Caco-2 (cell line): ENCODE data around the gene SIGLEC5. TPM values are rescaled to one million over a fixed set of nuclear protein-coding genes. Genes with fewer than 3 reads are reported as not detected.

Source experiments
- BruUV-seq: library from RNA; stranded (reverse); fragments of 400-500 nt; replicated peaks from 2 replicates; lab custom pipeline; 2021; lab: Mats Ljungman, UMichigan
- CTCF ChIA-PET: fragments of 300-600 bp; sonication (Branson Sonifier 250); formaldehyde crosslinking; loops from one replicate; lab custom pipeline; 2022; ENCODE audit warnings: antibody characterized with exemption; lab: Charles Lee
- POLR2A ChIA-PET: fragments of 300-600 bp; sonication (Branson Sonifier 250); formaldehyde crosslinking; loops from one replicate; lab custom pipeline; 2022; ENCODE audit warnings: antibody characterized with exemption; lab: Charles Lee
- DNase-seq, 2 experiments: peaks; one replicate each; pipeline versions ENCODE4 v3.0.0 to v3.0.0-alpha.2; 2020 to 2022
- H3K27me3 ChIP-seq: replicated peaks from 2 replicates; pipeline ENCODE4 v1.6.0; 2011; ENCODE audit warnings: low read length; ENCODE audit not compliant: control insufficient read depth, insufficient read depth
- H3K36me3 ChIP-seq: 2 replicates; pipeline ENCODE4 v1.5.1; 2011; ENCODE audit warnings: low read length; ENCODE audit not compliant: control insufficient read depth, insufficient read depth
- H3K4me1 ChIP-seq: fragments of 250-450 bp; sonication (Bioruptor Pico); 2 replicates; pipeline ENCODE4 v1.5.1; 2020; ENCODE audit warnings: mild to moderate bottlenecking
- H3K4me3 ChIP-seq: 2 replicates; pipeline ENCODE4 v1.5.1; 2011; ENCODE audit warnings: low read depth, mild to moderate bottlenecking, control low read depth, low read length
- H3K9me3 ChIP-seq: fragments of 250-450 bp; sonication (Bioruptor Pico); 2 replicates; pipeline ENCODE4 v1.5.1; 2020; ENCODE audit warnings: mild to moderate bottlenecking, moderate library complexity
- H3K27ac Mint-ChIP-seq: one replicate; pipeline ENCODE4 v1.8.0; 2022; ENCODE audit warnings: mixed read lengths; ENCODE audit not compliant: unreplicated experiment
- H3K27me3 Mint-ChIP-seq: one replicate; pipeline ENCODE4 v1.8.0; 2022; ENCODE audit warnings: mixed read lengths; ENCODE audit not compliant: insufficient read depth, unreplicated experiment
- H3K36me3 Mint-ChIP-seq: one replicate; pipeline ENCODE4 v1.8.0; 2022; ENCODE audit warnings: mild to moderate bottlenecking, mixed read lengths; ENCODE audit not compliant: insufficient read depth, unreplicated experiment
- H3K4me1 Mint-ChIP-seq: one replicate; pipeline ENCODE4 v1.8.0; 2022; ENCODE audit warnings: low read depth, mixed read lengths; ENCODE audit not compliant: unreplicated experiment
- H3K4me3 Mint-ChIP-seq: one replicate; pipeline ENCODE4 v1.8.0; 2022; ENCODE audit warnings: mild to moderate bottlenecking, moderate library complexity, mixed read lengths; ENCODE audit not compliant: unreplicated experiment
- H3K9me3 Mint-ChIP-seq: one replicate; pipeline ENCODE4 v1.8.0; 2022; ENCODE audit warnings: mixed read lengths; ENCODE audit not compliant: unreplicated experiment
- CTCF ChIP-seq, 2 experiments: fragments of 200-600 bp in 1 of 2; IDR thresholded peaks; 1 replicate in 1 of 2; 2 replicates in 1 of 2; pipeline versions ENCODE4 v1.5.1 to v1.8.0; 2011 to 2022; ENCODE audit warnings: antibody characterized with exemption in 1 of 2, control low read depth in 1 of 2, inconsistent platforms in 1 of 2, low read depth in 1 of 2, low read length in 1 of 2, mild to moderate bottlenecking in 1 of 2, moderate library complexity in 1 of 2; ENCODE audit not compliant: insufficient read depth in 1 of 2, severe bottlenecking in 1 of 2, unreplicated experiment in 1 of 2
- intact Hi-C: fragments of 100-400 bp; cut with micrococcal nuclease; formaldehyde crosslinking; loops from one replicate; pipeline ENCODE4 v1.10.0; 2022; ENCODE audit not compliant: unreplicated experiment
- total RNA-seq: library from RNA; stranded (reverse); gene quantifications from 2 replicates; pipeline ENCODE4 v1.2.3, GENCODE V29; 2022

The SIGLEC5 gene
- total RNA-seq, 1 experiment from 2014 or later, result not detected

GRCh38 chr19:51567583-51567982 lies 62.6 kb downstream of the SIGLEC5 start:
- peaks cover 12% of the 10 kb centered on the region for H3K36me3 Mint-ChIP-seq
- Histone ChIP-seq H3K27me3 (no peaks in the 10 kb centered on the region), H3K4me1 (peaks cover 39% of the 10 kb centered on the region), H3K9me3 (no peaks in the 10 kb centered on the region), H3K36me3 (no peaks in the 10 kb centered on the region), H3K4me3 (no peak overlapping the region)
- no peak overlapping the region for H3K27ac Mint-ChIP-seq
- DNase-seq, result no peak
- ChIA-PET POLR2A (no interaction called here), CTCF (no interaction called here)
- no peak for TF ChIP-seq CTCF (IDR thresholded peaks at IDR 0.05; ENCODE audit: insufficient read depth in 1 of 2, low read depth in 1 of 2, low read length in 1 of 2, severe bottlenecking in 1 of 2, unreplicated experiment in 1 of 2)
- H3K9me3 Mint-ChIP-seq, result no peaks in the 10 kb centered on the region
- intact Hi-C loops, result no loop called here
- peaks cover 21% of the 10 kb centered on the region for H3K4me1 Mint-ChIP-seq
- H3K4me3 Mint-ChIP-seq, result no peak overlapping the region
- BruUV-seq, result no TSS peak
- H3K27me3 Mint-ChIP-seq, result peaks cover 2% of the 10 kb centered on the region

- Mint-ChIP-seq H3K27me3 (peaks cover 2% of the 10 kb centered on the region), H3K4me1 (peaks cover 17% of the 10 kb centered on the region), H3K36me3 (peaks cover 8% of the 10 kb centered on the region), H3K4me3 (peak overlapping the region; percentile 2), H3K9me3 (no peaks in the 10 kb centered on the region), H3K27ac (no peak overlapping the region)
- H3K4me3 ChIP-seq, result no peak overlapping the region
- peaks cover 34% of the 10 kb centered on the region for H3K4me1 ChIP-seq
- CTCF ChIA-PET, result interaction anchor here (0.9 kb wide), 1 partner anchor 94 kb away, joined by 3 read pairs; no protein-coding TSS in a partner anchor
- POLR2A ChIA-PET, result no interaction called here
- H3K9me3 ChIP-seq, result no peaks in the 10 kb centered on the region
- DNase-seq, result peak; percentile 53 to 84
- no peak for TF ChIP-seq CTCF (IDR thresholded peaks at IDR 0.05; ENCODE audit: insufficient read depth in 1 of 2, low read depth in 1 of 2, low read length in 1 of 2, severe bottlenecking in 1 of 2, unreplicated experiment in 1 of 2)
- intact Hi-C loops, result no loop called here
- H3K27me3 ChIP-seq, result no peaks in the 10 kb centered on the region
- no peaks in the 10 kb centered on the region for H3K36me3 ChIP-seq
- BruUV-seq, result no TSS peak
These were observed 63.6 kb downstream of the SIGLEC5 start for GRCh38 chr19:51566489-51567100.

GRCh38 chr19:51565583-51565982 lies 64.6 kb downstream of the SIGLEC5 start:
- peaks cover 5% of the 10 kb centered on the region for H3K27me3 Mint-ChIP-seq
- no peak overlapping the region for H3K4me3 Mint-ChIP-seq
- Histone ChIP-seq H3K36me3 (no peaks in the 10 kb centered on the region), H3K9me3 (no peaks in the 10 kb centered on the region), H3K27me3 (no peaks in the 10 kb centered on the region), H3K4me1 (peaks cover 32% of the 10 kb centered on the region), H3K4me3 (no peak overlapping the region)
- H3K27ac Mint-ChIP-seq, result no peak overlapping the region
- ChIA-PET CTCF (no interaction called here), POLR2A (no interaction called here)
- no peak for DNase-seq
- no TSS peak for BruUV-seq
- H3K4me1 Mint-ChIP-seq, result peaks cover 12% of the 10 kb centered on the region
- H3K9me3 Mint-ChIP-seq, result peaks cover 8% of the 10 kb centered on the region
- TF ChIP-seq CTCF (IDR thresholded peaks at IDR 0.05; ENCODE audit: insufficient read depth in 1 of 2, low read depth in 1 of 2, low read length in 1 of 2, severe bottlenecking in 1 of 2, unreplicated experiment in 1 of 2), result no peak
- H3K36me3 Mint-ChIP-seq, result no peaks in the 10 kb centered on the region
- intact Hi-C loops, result no loop called here
